SK-N-MC (cell line): Measurements from ENCODE around the gene ADH1B.

Experiments used
- EZH2 ChIP-seq: fragments of 200-600 bp; sonication (generic); IDR thresholded peaks from one replicate; pipeline ENCODE4 v1.6.1; 2017; ENCODE audit warnings: antibody characterized with exemption
- POLR2AphosphoS5 ChIP-seq: IDR thresholded peaks from 2 replicates; pipeline ENCODE4 v1.6.1; 2012; ENCODE audit warnings: mild to moderate bottlenecking, low read depth, low read length, borderline replicate concordance

DNA sequence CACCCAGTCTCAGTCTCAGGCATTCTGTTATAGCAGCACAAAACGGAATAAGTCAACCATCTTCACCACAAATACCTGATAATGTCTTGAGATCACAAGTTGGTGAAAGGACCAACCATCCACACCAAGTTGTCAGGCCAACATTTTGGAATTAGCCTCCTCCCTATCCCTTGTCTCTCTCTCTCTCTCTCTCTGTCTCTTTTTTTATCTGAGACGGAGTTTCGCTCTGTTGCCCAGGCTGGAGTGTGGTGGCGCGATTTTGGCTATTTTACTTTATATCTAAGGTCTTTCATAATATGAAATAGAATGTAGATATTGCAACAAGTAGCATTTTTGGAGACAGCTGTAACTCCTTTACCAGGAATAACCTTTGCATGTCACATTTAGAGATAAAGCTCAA lies 46.2 kb downstream of the ADH1B start:
- TF ChIP-seq POLR2AphosphoS5 (no peak), EZH2 (no peak)
